Activated CD4-positive, alpha-beta T cell treated with anti-CD3 and anti-CD28 coated beads, Interleukin-2, amount 10 ng/mL, durations not matched to agents 7 days and 5 days (primary cell): ENCODE measurements around the gene FER1L5. TPM values are rescaled to one million over a fixed set of nuclear protein-coding genes. Genes with fewer than 3 reads are reported as not detected.

Source experiments
- CTCF ChIA-PET: fragments of 350-600 bp; sonication (Branson Sonifier 250); formaldehyde crosslinking; loops from one replicate; lab custom pipeline; 2021; ENCODE audit warnings: antibody characterized with exemption; lab: Charles Lee
- POLR2A ChIA-PET: fragments of 350-600 bp; sonication (Branson Sonifier 250); formaldehyde crosslinking; loops from one replicate; lab custom pipeline; 2021; ENCODE audit warnings: antibody characterized with exemption; lab: Charles Lee
- DNase-seq: peaks from one replicate; pipeline ENCODE4 v3.0.0-alpha.2; 2020
- H3K27ac Mint-ChIP-seq: one replicate; pipeline ENCODE4 v1.8.0; 2021; ENCODE audit warnings: mild to moderate bottlenecking, moderate library complexity, mixed read lengths
- H3K27me3 Mint-ChIP-seq: one replicate; pipeline ENCODE4 v1.8.0; 2021; ENCODE audit warnings: mixed read lengths
- H3K36me3 Mint-ChIP-seq: one replicate; pipeline ENCODE4 v1.8.0; 2021; ENCODE audit warnings: low read depth, mixed read lengths
- H3K4me1 Mint-ChIP-seq: one replicate; pipeline ENCODE4 v1.8.0; 2021; ENCODE audit warnings: mixed read lengths
- H3K4me3 Mint-ChIP-seq: one replicate; pipeline ENCODE4 v1.8.0; 2021; ENCODE audit warnings: mild to moderate bottlenecking, moderate library complexity, mixed read lengths
- H3K9me3 Mint-ChIP-seq: one replicate; pipeline ENCODE4 v1.8.0; 2021; ENCODE audit warnings: mixed read lengths
- total RNA-seq, 2 experiments: library from RNA; stranded (reverse); gene quantifications; one replicate each; pipeline ENCODE4 v1.2.3, GENCODE V29; 2021

FER1L5 gene
- total RNA-seq, 2 experiments from 2014 or later: not detected

DNA sequence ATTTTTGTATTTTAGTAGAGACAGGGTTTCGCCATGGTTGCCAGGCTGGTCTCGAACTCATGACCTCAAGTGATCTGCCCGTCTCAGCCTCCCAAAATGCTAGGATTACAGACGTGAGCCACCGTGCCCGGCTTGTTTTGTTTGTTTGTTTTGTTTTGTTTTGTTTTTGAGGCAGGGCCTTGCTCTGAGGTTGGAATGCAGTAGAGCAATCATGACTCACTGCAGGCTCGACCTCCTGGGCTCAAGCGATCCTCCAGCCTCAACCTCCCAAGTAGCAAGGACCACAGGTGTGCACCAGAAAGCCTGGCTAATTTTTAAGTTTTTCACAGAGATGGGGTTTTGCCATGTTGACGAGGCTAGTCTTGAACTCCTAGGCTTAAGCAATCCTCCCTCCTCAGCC, 109.2 kb downstream of the FER1L5 start:
- H3K36me3 Mint-ChIP-seq: no peaks in the 10 kb centered on the region
- ChIA-PET CTCF (interaction anchor here (0.7 kb wide), 3 partner anchors 25 to 327 kb away, joined by 3 to 5 read pairs (median 3); no protein-coding TSS in a partner anchor), POLR2A (no interaction called here)
- DNase-seq: no peak
- H3K27ac Mint-ChIP-seq: no peak overlapping the region
- H3K27me3 Mint-ChIP-seq: peaks cover 2% of the 10 kb centered on the region
- no peak overlapping the region for H3K4me3 Mint-ChIP-seq
- H3K9me3 Mint-ChIP-seq: no peaks in the 10 kb centered on the region
- H3K4me1 Mint-ChIP-seq: no peaks in the 10 kb centered on the region

DNA sequence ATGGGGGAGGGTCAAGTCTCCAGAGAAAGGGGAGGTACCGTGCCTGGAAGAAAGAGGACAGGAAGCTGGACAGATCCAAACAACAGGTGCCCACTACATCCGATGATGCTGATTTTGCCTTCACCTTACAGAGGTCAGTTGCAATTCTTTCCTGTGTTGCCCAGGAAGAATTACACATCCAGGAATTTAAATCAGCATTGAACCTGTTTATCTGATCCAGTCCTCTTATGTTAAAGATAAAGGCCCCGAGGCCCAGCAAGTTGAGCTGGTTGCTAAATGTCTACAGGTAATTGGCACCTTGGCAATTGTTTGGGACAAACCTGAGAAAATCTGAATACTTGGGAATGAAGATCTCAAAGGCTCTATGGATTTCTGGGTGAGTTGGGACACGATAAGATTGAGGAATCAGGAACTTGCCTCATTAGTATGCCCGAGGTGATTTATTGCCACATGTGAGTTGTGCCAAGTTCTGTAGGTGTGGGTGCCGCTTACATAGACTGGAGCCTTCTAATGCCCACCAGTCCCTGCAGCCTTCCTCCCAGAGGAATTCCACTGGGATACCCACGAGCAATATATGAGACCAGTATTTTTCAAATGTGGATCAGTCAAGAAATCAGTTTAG, 111.2 kb downstream of the FER1L5 start:
- Mint-ChIP-seq H3K36me3 (no peaks in the 10 kb centered on the region), H3K4me1 (no peaks in the 10 kb centered on the region), H3K4me3 (no peak overlapping the region), H3K27me3 (peaks cover 2% of the 10 kb centered on the region), H3K27ac (no peak overlapping the region), H3K9me3 (no peaks in the 10 kb centered on the region)
- ChIA-PET CTCF (interaction anchor here (1.6 kb wide), 1 partner anchor 8 kb away, joined by 4 read pairs; no protein-coding TSS in a partner anchor), POLR2A (no interaction called here)
- no peak for DNase-seq

- Mint-ChIP-seq H3K4me3 (no peak overlapping the region), H3K27ac (no peak overlapping the region), H3K27me3 (peaks cover 2% of the 10 kb centered on the region), H3K36me3 (no peaks in the 10 kb centered on the region), H3K4me1 (peaks cover 2% of the 10 kb centered on the region), H3K9me3 (no peaks in the 10 kb centered on the region)
- no peak for DNase-seq
- ChIA-PET CTCF (no interaction called here), POLR2A (no interaction called here)
Observed at GRCh38 chr2:96754317-96754716, 111.8 kb downstream of the FER1L5 start.

Other genes starting within 250 kb of the FER1L5 start
- under 1 TPM; 0.22 to 0.27 TPM for gene NEURL3, start 137.4 kb upstream of the FER1L5 start, total RNA-seq
- gene ARID5A, start 106.0 kb upstream of the FER1L5 start, total RNA-seq: 10 to 100 TPM; 47.2 to 50.5 TPM
- 10 to 100 TPM; 47.2 to 52.4 TPM for gene KANSL3, start 4.5 kb upstream of the FER1L5 start, total RNA-seq
- gene LMAN2L, start 97.3 kb downstream of the FER1L5 start, total RNA-seq: 1 to 10 TPM; 7.5 to 8.0 TPM
- 1 to 10 TPM; 8.2 to 8.3 TPM for gene CNNM4, start 118.1 kb downstream of the FER1L5 start, total RNA-seq
- 10 to 100 TPM; 31.4 to 41.5 TPM for gene CNNM3, start 173.5 kb downstream of the FER1L5 start, total RNA-seq
- gene ANKRD23, start 201.3 kb downstream of the FER1L5 start, total RNA-seq: 10 to 100 TPM; 17.0 to 17.3 TPM
- 10 to 100 TPM; 32.8 to 35.8 TPM for gene ANKRD39, start 215.3 kb downstream of the FER1L5 start, total RNA-seq
- 10 to 100 TPM; 25.5 to 35.4 TPM for gene SEMA4C, start 227.3 kb downstream of the FER1L5 start, total RNA-seq